GM21737 (cell line): Measurements from ENCODE around the gene LRP1B.

ENCODE experiments used
- ATAC-seq: cut with Tn5 transposase; IDR thresholded peaks from one replicate; pipeline ENCODE4 v1.9.1; 2021; ENCODE audit warnings: mild to moderate bottlenecking, moderate library complexity; ENCODE audit not compliant: unreplicated experiment

Gene LRP1B

DNA sequence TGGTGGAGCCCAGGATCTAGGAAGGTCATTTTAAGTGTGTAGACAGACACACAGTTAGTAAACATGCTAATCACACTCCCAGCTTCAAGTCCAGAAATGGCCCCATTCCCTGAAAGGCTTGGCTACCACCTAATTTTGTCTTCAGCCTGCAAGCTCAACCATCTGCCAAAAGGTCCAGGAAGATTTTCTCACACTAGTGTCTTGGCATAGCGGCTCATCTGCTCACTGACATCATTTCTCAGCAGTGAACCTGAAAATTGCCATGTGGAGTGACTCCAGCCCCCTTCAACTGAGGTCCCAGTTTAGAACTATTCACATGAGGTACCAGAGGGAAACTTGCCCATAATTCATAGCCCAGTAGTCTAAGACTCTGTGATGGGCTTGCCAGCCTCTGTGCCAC, 748.9 kb downstream of the LRP1B start:
- no peak for ATAC-seq

DNA sequence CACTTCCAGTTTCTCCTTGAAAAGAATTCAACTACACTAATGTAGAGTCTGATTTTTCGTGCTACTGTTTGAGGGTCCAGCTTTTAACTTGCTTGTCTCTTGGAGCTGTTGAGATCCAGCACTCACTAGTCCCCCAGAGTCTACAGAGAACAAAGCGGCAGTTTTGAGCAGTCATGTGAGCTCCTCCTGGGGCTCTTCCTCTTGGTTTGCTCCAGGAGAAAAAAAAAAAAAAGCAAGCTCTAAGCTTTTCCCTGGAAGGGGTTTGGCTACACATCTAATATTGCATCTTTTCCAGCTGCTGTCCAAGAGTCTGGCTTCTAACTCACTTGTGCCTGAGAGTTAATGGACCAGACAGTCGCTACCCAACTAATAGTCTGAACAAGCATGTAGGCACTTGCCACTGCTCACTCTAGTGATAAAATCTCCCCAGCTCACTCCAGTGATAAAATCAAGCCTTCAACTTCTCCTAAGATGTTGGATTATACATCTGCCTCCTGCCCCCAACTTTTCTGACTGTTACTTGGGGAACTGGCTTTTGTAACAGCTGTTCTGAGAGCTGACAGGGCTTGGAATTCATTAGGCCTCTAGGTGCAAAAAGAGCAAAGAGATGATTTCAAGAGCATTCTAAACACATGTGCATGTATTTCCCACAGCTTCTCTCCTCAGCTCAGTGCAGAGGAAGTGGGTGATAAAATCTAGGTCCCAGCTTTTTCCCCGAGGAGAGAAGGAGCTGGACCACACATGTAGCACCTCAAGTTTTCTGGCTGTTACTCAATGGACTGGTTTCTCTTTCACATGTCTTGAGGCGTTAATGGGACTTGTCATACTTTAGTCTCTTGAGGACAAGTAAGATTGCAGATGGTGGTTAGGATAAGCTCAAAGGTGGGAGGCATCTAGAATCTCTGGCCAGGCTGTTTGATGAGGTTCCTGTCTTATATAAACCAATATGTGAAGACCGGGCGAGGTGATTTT, 750.5 kb downstream of the LRP1B start:
- ATAC-seq, result no peak

DNA sequence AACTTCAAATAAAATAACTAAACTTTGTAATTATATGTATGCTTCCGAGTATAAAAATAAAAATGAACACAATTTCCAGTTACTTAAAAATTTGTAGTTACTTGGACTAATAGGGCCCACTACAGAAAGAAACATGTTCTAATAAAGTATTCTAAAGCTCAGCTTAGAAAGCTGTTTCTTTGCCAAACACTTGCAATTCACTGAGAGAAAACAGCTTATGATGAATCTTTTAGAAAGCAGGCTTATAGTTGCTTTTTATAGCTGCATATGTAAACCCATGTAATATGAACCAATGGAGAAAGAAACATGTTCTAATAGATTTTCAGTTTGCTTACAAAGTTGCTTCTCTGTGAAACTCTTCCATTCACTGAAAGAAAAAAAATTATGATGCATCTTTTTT, 766.0 kb downstream of the LRP1B start:
- ATAC-seq, result no peak

DNA sequence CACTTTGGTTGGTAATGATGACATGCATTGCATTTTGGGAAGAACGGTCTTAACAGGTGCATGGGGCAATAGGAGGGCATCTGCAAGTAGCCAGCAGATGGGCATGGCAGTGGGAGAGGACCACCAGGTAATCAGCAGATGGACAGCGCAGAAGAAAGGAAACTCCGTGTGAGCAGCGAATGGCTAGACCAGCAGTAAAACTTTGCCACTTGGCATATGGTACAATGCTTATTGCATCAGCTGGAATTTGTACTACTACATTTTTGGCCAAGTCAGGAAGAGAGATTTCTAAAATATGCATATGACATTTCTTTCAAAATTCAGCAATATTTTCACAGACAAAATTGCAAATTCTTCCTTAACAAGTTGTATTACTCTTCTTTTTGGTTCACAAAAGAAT, 768.5 kb downstream of the LRP1B start:
- no peak for ATAC-seq

DNA sequence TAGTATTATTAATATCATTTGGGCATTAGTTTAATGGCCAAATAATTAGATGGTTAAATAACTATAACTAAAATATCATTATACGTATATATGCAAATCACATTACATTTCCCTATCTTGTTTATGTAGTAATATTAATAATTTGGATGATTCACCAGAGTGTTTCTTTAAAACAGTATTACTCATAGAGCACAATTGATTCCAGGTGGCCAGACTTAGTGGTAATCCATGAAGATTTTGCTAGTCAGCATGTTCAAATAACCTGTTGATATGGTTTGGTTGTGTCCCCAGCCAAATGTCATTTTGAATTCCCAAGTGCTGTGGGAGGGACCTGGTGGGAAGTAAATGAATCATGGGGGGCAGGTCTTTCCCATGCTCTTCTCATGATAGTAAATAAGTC, 782.3 kb downstream of the LRP1B start:
- no peak for ATAC-seq

DNA sequence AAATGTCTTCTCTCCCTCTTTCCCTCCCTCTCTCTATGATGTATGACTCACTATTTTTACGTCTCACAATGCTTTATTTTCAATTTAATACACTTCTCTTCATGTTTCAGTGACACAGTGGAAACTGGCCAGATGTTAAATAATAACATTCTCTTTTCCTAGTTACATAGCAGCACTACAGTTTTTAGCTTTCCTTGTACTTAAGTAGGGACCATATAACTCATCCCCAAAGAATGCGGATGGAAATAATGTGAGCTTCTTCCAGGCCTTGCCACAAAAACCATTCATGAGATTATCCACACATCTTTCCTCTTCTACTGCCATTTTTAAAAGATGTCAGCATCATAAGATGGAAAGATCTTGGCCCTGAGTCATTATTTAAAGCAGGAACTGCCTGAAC, 789.4 kb downstream of the LRP1B start:
- ATAC-seq, result no peak

DNA sequence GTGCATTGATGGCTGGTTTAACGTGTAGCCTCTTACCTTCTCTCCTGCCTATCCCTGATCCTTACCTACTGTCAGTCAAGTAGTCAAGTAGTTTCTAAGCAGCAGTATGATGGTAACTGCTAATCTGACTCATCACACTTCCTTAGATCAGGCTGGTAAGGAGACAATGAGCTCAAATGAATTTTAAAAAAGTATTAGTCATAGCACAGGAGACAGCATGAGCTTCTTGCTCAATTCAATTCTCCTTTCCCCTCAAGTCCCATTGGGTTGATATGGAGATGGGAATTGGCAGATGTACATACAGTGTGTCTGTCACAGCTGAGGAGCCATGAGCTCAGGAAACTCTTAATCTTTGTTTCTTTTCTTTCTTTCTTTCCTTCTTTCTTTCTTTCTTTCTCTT, 799.7 kb downstream of the LRP1B start:
- ATAC-seq, result no peak

DNA sequence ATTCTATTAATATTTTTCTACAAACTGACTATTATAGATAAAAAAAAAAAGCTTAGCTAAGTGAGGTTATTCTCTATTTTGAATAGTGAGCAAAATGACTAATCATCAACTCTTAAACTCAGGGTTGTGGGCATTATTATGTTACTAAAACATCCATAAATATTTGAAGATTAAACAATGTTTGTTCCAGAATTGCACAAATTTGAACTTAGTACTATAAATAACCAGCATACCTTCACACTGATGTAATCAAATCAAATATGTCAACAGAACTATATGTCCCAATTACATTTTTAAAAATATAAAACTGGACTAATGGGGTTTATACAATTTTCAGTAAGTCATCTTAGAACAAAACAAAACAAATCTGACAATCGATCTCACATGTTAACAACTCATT, 800.9 kb downstream of the LRP1B start:
- ATAC-seq, result no peak

DNA sequence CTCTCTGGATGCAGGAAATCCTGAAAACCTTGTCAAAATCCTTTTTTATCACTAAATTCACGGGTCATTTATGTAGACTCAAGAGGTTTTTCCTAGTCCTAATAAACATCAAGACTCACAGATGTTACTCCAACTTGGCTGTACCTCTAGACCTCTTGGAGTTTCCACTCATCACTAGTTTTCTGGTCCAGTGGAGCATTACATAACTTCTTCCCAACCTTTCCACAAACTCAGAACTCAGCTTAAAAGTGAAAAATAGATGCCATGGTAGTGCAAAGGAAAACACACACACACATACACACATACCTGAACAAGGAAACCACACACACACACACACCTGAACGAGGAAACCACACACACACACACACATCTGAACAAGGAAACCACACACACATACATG, 807.2 kb downstream of the LRP1B start:
- no peak for ATAC-seq

DNA sequence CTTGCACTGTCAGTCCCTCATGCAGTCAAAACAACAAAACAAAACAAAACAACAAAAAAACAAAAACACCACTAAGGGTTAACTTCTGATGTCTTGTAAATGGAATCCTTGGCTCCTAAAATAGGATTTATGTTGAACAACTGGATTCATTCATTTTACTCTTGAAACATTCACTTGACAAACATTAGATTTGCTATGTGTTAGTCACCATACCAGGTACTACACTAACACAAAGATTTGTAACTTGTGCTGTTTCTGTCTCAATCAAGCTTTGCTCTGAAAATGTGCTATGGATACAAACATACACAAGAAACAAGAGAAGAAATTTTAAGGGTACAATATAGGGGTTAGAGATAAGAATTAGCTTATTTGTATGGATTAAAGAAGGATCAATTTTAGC, 812.8 kb downstream of the LRP1B start:
- ATAC-seq, result no peak

DNA sequence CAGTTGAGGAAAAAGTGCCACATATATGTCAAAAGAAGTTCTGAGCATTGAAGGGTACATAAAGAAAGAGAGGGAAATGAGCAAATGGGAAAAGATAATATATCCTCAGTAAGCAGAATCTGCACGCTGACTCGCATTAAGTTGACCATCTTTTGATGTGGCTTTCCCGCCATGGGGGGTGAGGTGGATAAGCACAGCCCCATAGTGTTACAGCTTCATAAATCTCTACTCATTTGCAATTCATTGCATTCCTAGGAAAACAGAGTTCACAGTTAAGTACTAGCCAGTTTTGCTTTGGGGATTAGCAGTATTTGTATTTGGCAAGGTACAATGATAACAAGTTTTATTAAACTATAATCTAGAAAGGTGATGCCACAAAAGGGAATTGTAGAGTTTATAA, 814.2 kb downstream of the LRP1B start:
- no peak for ATAC-seq

DNA sequence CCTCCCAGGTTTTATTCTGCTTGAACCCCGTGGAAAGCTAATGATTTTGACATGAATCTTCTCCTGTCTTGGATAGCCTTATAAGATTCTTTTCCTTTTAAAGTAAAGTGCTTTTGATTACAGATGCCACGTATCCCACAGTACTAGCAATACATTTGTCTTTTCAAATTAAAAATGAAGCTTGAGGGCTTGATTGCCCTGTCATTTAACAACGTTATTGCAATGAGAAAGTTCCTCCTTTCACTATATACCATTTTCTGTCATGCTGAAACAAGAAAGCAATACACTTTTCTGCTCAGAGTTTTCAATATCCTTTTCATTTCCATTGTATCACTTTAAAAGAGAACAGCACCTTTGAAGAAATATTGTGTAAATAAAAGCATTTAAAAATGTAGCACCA, 814.7 kb downstream of the LRP1B start:
- ATAC-seq, result no peak

DNA sequence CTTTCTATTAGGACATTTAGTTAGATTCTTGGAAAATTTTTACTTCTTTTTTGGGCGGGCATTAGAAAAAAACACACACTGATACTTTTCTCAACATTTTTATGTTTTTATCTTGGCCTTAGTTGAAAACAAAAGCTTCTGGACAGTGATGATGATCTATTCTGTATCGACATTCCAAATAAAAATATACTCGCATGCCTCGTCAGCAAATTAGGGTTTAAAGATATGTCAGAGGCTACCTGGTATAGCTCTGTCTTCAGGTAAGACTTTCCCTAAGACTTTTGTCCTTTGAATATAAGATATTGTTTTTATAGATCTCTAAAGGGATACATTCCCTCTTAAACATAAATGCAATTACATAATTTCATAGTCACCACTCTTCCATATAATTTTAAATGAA, 816.8 kb downstream of the LRP1B start:
- ATAC-seq, result no peak

DNA sequence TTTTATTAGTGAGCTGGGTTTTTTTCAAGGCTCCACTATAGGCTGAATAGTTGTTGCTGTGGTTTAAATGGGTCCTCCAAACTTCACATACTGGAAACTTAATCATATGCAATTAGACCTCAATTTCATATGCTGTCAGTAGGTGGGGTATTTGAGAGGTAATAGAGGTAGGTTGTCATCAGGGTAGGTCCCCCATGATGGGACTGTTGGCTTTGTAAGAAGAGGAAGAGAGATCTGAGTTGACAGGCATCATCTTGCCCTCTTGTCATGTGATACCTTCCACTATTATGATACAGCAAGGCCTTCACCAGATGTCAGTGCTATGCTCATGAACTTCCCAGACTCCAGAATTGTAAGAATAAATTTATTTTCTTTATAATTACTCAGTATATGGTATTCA, 819.4 kb downstream of the LRP1B start:
- no peak for ATAC-seq

DNA sequence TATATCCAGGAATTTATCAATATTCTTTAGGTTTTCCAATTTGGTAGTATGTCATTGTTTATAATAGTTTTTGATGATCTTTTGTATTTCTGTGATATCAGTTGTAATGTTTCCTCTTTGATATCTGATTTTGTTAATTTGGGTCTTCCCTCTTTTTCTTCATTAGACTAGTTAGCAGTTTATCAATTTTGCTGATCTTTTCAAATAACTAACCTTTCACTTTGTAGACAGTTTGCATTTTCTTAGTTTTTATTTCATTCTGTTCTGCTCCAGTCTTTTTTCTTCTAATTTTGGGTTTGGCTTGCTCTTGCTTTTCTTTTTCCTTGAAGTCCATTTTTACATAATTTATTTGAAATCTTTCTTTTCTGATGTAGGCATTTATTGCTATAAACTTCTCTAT, 824.4 kb downstream of the LRP1B start:
- no peak for ATAC-seq

DNA sequence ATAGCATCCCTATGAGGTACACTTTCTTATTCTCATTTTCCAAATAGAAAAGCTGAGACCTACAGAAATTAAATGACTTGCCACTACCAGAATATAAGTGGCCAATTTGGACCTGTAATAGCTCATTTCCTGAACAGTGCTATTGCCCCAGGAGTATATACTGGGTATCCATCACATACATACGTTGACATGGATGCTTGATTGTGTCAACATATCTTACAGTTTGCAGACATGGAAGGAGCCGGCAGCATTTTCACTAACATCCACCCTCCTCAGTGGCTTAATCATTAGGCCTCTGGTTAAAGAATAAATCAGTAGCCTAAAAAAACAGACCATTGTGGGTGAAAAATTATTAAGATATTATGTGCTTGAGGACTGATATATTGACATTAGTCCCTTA, 829.3 kb downstream of the LRP1B start:
- no peak for ATAC-seq

DNA sequence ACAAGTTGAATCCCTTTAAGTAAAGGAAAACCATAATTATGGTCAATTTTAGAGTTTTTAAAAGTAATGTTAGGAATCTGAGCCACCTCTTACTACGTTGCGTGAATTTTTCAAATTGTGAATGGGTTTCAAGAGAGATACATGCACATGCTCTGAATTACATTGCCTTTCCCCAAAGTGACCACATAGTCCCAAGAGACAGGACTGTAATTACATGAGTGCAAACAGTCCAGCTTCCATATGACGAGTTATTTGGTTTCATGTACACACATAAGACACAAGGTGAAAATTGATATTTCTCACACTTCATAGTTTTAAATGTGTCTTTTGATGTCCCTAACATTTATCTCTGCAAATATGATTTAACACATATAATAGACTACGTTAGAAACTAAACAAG, 850.8 kb downstream of the LRP1B start:
- ATAC-seq, result no peak

DNA sequence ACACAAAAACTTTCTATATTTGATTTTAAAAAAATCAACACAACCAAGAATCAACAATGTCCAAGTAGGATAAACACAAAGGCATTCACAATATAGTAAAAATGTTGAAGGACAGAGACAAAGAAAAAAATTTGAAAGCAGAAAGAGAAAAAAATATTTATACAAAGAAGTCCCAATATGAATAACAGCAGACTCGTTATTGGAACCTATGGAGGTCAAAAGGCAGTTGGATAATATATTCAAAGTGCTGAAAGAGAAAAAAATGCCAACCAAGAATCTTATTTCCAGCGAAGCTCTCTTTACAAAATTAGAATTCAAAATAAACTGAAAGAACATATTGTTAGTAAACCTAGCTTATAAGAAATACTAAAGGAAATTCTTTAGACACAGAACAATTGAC, 859.5 kb downstream of the LRP1B start:
- ATAC-seq, result no peak

DNA sequence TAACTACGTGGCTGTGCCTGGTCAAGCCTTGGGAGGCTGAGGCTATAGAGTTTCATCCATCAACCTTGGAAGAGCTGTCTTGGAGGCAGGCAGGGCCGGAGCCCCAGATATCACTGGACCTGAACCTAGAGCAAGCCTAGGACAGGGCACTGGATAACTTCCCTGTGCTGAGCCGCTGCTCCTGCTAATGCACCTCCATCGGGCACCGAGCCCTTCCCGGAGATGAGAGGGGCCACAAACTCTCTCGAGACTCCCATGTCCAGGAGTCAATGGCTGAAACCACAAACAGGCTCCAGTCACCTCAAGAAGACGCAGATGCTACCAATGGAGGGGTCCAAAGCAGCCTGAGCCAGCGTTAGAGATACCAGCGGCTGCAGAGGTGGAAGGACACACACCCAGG, 866.0 kb downstream of the LRP1B start:
- no peak for ATAC-seq

DNA sequence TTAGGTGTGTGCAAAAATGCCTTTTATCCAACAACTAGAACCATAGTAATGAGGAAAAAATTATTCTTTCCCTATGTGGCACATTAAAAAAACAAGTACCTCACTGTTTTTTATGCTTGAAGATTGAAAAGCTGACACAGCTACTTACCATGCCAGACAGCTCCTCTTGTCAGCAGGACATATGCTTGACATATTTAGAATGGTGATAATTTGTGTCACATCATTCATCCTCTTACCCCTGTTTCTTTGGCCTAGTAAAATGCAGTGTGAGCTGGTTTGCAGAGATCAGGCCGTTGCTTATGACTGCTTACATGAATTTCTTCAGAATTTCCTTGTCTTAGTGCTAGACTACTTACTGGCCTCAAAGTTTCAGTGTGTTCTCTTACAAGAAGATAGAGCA, 869.9 kb downstream of the LRP1B start:
- ATAC-seq, result no peak

DNA sequence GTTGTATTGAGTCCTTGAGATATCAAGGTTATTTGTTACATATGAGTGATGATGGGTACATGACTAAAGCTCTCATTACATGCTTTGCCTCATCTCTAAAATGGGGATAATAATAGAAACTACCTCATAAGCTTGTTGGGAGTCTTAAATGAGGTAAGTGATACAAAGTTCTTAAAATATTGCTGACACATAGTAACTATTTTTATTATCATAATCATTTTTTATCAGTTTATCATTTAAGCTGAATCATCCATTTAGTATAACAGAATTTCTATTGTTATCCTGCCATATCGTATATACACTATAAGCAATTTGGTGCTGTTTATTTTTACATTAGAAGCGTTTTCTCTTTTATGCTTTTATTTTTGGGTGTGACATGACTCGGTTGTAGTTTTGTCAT, 871.1 kb downstream of the LRP1B start:
- no peak for ATAC-seq

DNA sequence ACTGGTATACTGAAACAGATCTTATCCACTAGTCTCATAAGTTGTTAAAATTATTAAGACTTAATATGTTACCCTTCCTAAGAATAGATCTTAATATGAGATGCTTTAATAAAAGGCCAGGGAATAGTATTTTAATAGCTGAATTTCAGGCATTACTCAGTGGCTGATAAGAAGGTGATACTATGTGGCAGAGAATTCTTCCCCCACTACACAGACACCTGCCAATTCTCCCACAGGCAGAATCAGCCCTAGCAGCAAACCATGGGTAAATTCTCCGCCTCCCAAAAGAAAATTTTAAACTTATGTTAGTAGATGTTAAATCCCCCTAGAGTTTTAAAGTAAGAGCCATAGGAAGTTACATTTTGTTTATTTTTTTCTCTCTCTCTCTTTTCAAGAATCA, 888.8 kb downstream of the LRP1B start:
- no peak for ATAC-seq

DNA sequence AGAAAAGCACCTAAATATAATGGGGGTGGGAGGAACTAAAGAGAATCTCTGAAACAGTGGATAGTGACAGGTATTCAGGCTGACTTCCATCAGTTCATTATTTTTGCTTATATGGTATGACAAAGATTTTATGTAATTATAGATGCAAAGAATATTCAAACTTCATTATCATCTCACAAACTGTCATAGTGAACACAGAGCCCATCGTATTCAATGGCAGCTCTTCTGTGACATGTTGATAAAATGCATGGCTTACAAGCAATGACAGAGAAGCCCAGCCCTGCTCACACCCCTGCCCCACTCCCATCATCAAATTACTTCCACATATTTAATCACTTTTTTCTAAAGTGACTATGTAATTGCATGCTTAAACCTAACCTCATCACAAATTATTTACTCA, 904.3 kb downstream of the LRP1B start:
- ATAC-seq, result no peak
